A673 (cell line): ENCODE measurements around the gene PTX4.

Experiments used
- EZH2 ChIP-seq: fragments of 200-600 bp; sonication (generic); IDR thresholded peaks from 2 replicates; pipeline ENCODE4 v1.6.1; 2017; ENCODE audit warnings: borderline replicate concordance, low read depth, mild to moderate bottlenecking, mixed read lengths, antibody characterized with exemption, low read length; ENCODE audit not compliant: poor library complexity, severe bottlenecking
- TF ChIP-seq, protein P1 (sequence below): fragments of 300-800, 200-600 bp; sonication (generic); conservative IDR thresholded peaks from 2 replicates; pipeline ENCODE4 v1.5.1; 2017; ENCODE audit warnings: low read depth, mild to moderate bottlenecking, antibody characterized with exemption, low read length, moderate library complexity, mixed read lengths

DNA sequence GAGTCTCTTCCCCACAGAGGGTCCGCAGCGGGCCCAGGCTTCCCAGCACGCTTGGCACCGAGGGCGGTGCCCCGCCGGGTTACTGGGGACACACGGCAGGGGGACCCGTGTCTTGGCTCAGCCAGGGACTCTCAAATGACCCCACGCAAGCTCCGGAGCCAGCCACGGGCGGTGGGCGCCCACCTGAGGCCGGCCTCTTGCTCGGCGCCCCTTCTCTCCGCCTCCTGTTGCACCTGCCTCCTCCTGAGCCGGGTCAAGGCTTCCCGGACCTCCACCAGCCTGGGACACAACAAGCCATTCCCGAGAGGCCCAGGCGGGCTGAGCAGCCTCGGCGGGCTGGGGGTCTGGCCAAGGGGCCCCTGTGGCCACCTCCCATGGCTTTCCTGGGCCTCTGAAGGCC is 46.0 kb downstream of the PTX4 start:
- TF ChIP-seq, protein P1, sequence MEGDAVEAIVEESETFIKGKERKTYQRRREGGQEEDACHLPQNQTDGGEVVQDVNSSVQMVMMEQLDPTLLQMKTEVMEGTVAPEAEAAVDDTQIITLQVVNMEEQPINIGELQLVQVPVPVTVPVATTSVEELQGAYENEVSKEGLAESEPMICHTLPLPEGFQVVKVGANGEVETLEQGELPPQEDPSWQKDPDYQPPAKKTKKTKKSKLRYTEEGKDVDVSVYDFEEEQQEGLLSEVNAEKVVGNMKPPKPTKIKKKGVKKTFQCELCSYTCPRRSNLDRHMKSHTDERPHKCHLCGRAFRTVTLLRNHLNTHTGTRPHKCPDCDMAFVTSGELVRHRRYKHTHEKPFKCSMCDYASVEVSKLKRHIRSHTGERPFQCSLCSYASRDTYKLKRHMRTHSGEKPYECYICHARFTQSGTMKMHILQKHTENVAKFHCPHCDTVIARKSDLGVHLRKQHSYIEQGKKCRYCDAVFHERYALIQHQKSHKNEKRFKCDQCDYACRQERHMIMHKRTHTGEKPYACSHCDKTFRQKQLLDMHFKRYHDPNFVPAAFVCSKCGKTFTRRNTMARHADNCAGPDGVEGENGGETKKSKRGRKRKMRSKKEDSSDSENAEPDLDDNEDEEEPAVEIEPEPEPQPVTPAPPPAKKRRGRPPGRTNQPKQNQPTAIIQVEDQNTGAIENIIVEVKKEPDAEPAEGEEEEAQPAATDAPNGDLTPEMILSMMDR: no peak
- no peak for TF ChIP-seq EZH2
